BJ (cell line): ENCODE results near the gene VTI1A. TPM values are rescaled to one million over a fixed set of nuclear protein-coding genes. Genes with fewer than 3 reads are reported as not detected.
"Not testable (repeated sequence)": the region's sequence is repeated elsewhere in the genome, so short reads cannot be mapped to it uniquely, and the experiment has no call there.

Experiments
- CTCF ChIA-PET: fragments of 350-600 bp; formaldehyde crosslinking; extraction: SDS; loops from one replicate; lab custom pipeline; 2021; ENCODE audit warnings: antibody characterized with exemption, inconsistent platforms; lab: Yijun Ruan, JAX
- POLR2A ChIA-PET: fragments of 300-600 bp; sonication (Branson Sonifier 250); formaldehyde crosslinking; extraction: SDS; loops from one replicate; lab custom pipeline; 2021; ENCODE audit warnings: antibody characterized with exemption; lab: Charles Lee
- DNase-seq: peaks from one replicate; pipeline ENCODE4 v3.0.0-alpha.2; 2011; ENCODE audit warnings: low read depth
- H3K27me3 ChIP-seq: 2 replicates; pipeline ENCODE4 v1.6.0; 2011; ENCODE audit warnings: low read length; ENCODE audit not compliant: control insufficient read depth, insufficient read depth
- H3K36me3 ChIP-seq: 2 replicates; pipeline ENCODE4 v1.5.1; 2011; ENCODE audit warnings: low read length; ENCODE audit not compliant: control insufficient read depth, insufficient read depth
- H3K4me3 ChIP-seq: 2 replicates; pipeline ENCODE4 v1.5.1; 2011; ENCODE audit warnings: low read depth, mild to moderate bottlenecking, control low read depth, low read length
- polyA plus RNA-seq: library from polyadenylated mRNA; depleted of rRNA; stranded (reverse); fragments of >200 nt; gene quantifications from 2 replicates; pipeline ENCODE4 v1.2.3, GENCODE V29; 2011
- TF ChIP-seq, protein P1 (sequence below): IDR thresholded peaks from 2 replicates; pipeline ENCODE4 v1.5.1; 2011; ENCODE audit warnings: low read depth, mild to moderate bottlenecking, control low read depth, inconsistent platforms, low read length, moderate library complexity; ENCODE audit not compliant: insufficient read depth

Gene VTI1A
- polyA plus RNA-seq, 1 experiment, result 13.4 TPM

DNA sequence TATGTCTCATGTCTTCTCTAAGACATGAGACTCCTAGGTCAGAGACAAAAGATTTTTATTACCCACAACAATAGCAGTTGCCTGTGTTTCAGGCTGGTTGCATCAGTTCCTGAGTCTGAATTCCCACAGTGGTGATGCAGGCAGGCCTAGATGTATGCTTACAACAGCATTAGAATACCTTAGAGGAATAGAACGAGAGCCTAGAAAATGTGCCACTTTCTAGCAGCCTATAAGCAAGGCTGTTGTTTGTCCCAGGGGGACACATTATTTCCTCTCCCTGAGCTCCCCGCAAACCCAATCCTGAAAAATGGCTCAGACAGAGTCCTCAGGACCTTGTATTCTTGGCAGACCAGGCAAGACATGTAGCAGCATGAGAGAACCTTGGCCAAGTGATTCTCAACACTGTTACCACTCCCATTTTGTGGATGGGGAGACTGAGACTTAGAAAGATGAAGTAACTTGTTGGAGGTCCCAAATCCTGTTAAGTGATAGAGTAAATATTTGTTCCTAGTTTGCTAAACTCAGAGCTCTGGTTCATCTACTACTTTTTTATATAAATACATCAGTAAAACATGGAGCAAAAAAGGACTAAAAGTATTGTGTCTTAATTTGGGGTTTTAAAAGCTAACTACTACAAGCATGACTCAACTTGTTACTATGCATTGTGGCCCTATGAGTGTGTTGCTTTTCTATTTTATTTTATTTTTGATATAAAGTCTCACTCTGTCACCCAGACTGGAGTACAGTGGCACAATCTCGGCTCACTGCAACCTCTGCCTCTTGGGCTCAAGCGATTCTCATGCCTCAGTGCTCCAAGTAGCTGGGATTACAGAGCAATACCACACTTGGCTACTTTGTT lies 14.2 kb downstream of the VTI1A start:
- ChIA-PET CTCF (interaction anchor here (1.3 to 1.6 kb wide), 3 partner anchors 12 to 1102 kb away, joined by 3 to 11 read pairs (median 5); no protein-coding TSS in a partner anchor), POLR2A (no interaction called here)
- Histone ChIP-seq H3K36me3 (no peaks in the 10 kb centered on the region; the same call in 1 of the 2 replicates), H3K4me3 (no peak overlapping the region), H3K27me3 (no peaks in the 10 kb centered on the region)
- DNase-seq, result no peak
- TF ChIP-seq, protein P1, sequence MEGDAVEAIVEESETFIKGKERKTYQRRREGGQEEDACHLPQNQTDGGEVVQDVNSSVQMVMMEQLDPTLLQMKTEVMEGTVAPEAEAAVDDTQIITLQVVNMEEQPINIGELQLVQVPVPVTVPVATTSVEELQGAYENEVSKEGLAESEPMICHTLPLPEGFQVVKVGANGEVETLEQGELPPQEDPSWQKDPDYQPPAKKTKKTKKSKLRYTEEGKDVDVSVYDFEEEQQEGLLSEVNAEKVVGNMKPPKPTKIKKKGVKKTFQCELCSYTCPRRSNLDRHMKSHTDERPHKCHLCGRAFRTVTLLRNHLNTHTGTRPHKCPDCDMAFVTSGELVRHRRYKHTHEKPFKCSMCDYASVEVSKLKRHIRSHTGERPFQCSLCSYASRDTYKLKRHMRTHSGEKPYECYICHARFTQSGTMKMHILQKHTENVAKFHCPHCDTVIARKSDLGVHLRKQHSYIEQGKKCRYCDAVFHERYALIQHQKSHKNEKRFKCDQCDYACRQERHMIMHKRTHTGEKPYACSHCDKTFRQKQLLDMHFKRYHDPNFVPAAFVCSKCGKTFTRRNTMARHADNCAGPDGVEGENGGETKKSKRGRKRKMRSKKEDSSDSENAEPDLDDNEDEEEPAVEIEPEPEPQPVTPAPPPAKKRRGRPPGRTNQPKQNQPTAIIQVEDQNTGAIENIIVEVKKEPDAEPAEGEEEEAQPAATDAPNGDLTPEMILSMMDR, result no peak

DNA sequence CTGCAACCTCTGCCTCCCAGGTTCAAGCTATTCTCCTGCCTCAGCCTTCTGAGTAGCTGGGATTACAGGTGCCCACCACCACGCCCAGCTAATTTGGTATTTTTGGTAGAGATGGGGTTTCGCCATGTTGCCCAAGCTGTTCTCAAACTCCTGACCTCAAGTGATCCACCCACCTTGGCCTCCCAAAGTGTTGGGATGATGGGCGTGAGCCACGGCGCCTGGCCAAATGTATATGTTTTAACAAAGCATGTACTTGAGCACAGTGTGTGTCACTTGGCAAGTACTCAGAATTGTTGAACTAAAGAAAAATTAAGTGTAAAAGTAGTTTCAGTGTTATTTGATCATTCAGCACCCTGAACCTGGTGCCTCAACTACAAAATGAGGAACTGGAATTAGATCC lies 17.1 kb downstream of the VTI1A start:
- H3K36me3 ChIP-seq, H3K4me3 ChIP-seq, POLR2A ChIA-PET, H3K27me3 ChIP-seq, DNase-seq: not testable (repeated sequence)
- CTCF ChIA-PET, result interaction anchor here (1.6 kb wide), 1 partner anchor 1057 kb away, joined by 4 read pairs; no protein-coding TSS in a partner anchor

DNA sequence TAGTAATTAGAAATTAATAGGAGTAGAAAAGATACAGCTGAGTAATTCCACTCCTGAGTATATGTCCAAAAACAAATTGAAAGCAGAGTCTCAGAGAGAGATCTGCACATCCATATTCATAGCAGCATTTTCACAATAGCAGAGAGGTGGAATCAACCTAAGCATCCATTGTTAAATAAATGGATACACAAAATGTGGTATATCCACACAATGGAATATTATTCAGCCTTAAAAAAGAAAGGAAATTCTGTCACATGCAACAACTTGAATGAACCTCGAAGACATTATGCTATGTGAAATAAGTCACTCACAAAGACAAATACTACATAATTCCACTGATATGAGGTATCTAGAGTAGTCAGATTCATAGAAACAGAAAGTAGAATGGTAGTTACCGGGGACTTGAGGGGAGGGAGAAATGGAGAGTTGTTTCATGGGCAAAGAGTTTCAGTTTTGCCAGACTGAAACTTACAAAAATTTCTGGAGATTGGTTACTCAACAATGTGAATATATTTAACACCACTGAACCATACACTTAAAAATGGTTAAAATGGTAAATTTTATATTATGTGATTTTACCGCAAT lies 18.4 kb downstream of the VTI1A start:
- DNase-seq, result no peak
- TF ChIP-seq, protein P1, result no peak
- Histone ChIP-seq H3K4me3 (no peak overlapping the region), H3K27me3 (no peaks in the 10 kb centered on the region), H3K36me3 (no peaks in the 10 kb centered on the region; the same call in 1 of the 2 replicates)
- CTCF ChIA-PET, result no interaction called here
- POLR2A ChIA-PET, result no interaction called here

GRCh38 chr10:112466802-112467201 lies 19.8 kb downstream of the VTI1A start:
- no peaks in the 10 kb centered on the region; the same call in 1 of the 2 replicates for H3K36me3 ChIP-seq
- CTCF ChIA-PET, result interaction anchor here (1.4 kb wide), 1 partner anchor 15 kb away, joined by 3 read pairs; no protein-coding TSS in a partner anchor
- H3K27me3 ChIP-seq, result no peaks in the 10 kb centered on the region
- TF ChIP-seq, protein P1, result no peak
- POLR2A ChIA-PET, result no interaction called here
- no peak overlapping the region for H3K4me3 ChIP-seq
- DNase-seq, result no peak

- TF ChIP-seq, protein P1, result no peak
- ChIA-PET CTCF (interaction anchor here (1.4 kb wide), 1 partner anchor 16 kb away, joined by 3 read pairs; no protein-coding TSS in a partner anchor), POLR2A (no interaction called here)
- Histone ChIP-seq H3K36me3 (no peaks in the 10 kb centered on the region; the same call in 1 of the 2 replicates), H3K4me3 (no peak overlapping the region), H3K27me3 (no peaks in the 10 kb centered on the region)
- no peak for DNase-seq
Measured at GRCh38 chr10:112467541-112468075, 20.6 kb downstream of the VTI1A start.
